A549 (cell line): Measurements from ENCODE around the gene GPR55.

Experiments
- BHLHE40 ChIP-seq: IDR thresholded peaks from 2 replicates; pipeline ENCODE4 v1.6.1; 2012; ENCODE audit warnings: low read depth, low read length, inconsistent platforms
- CTCF ChIP-seq: fragments of >200 bp; sonication (Bioruptor Twin); formaldehyde crosslinking; IDR thresholded peaks from 3 replicates; pipeline ENCODE4 v1.5.1; 2016
- EP300 ChIP-seq, 2 experiments: fragments of >200 bp; sonication (Bioruptor Twin); formaldehyde crosslinking; IDR thresholded peaks; 2 replicates in 1 of 2; 3 replicates in 1 of 2; pipeline ENCODE4 v1.6.1; 2016 to 2017
- MAFK ChIP-seq: fragments of 450-650 bp; IDR thresholded peaks from 2 replicates; pipeline ENCODE4 v1.6.1; 2014; ENCODE audit not compliant: partially characterized antibody
- POLR2A ChIP-seq: IDR thresholded peaks from 2 replicates; pipeline ENCODE4 v1.6.1; 2012; ENCODE audit warnings: mild to moderate bottlenecking, low read length
- RAD21 ChIP-seq, 2 experiments: fragments of >200 bp in 1 of 2; sonication (Bioruptor Twin) in 1 of 2; formaldehyde crosslinking in 1 of 2; IDR thresholded peaks in 1 of 2; conservative IDR thresholded peaks in 1 of 2; 2 replicates in 1 of 2; 3 replicates in 1 of 2; pipeline ENCODE4 v1.6.1; 2012 to 2018; ENCODE audit warnings: inconsistent platforms in 1 of 2

GRCh38 chr2:230913406-230914143, 11.5 kb downstream of the GPR55 start:
- no peak for TF ChIP-seq EP300 (IDR thresholded peaks at IDR 0.05)
- no peak for TF ChIP-seq POLR2A
- TF ChIP-seq CTCF, result no peak; the same call in 2 of the 3 replicates
- no peak for TF ChIP-seq MAFK
- peak in 1 of 2 experiments; percentile 16; a peak in 1 of 5 replicates for TF ChIP-seq RAD21 (conservative IDR thresholded peaks at IDR 0.05 in 1 of 2, IDR thresholded peaks at IDR 0.05 in 1 of 2)
- no peak for TF ChIP-seq BHLHE40
